ENCODE results near the gene GPR148. TPM values are rescaled to one million over a fixed set of nuclear protein-coding genes. Genes with fewer than 3 reads are reported as not detected.

Gene GPR148
- total RNA-seq, 3 donors from 2014 or later = not detected

GRCh38 chr2:130744287-130745117 lies 15.6 kb downstream of the GPR148 start:
- Histone ChIP-seq H3K4me3 (no peak overlapping the region), H3K9me3 (no peaks in the 10 kb centered on the region), H3K4me1 (ENCODE audit: low read depth) (no peaks in the 10 kb centered on the region), H3K36me3 (ENCODE audit: low read depth) (no peaks in the 10 kb centered on the region)
- ATAC-seq (peak; percentile 97), DNase-seq (peak in 2 of 3 donors; percentile 66)
- TF ChIP-seq CTCF (IDR thresholded peaks at IDR 0.05) = no peak
- intact Hi-C loops (cut with DNase I, micrococcal nuclease) = no loop called here

- Histone ChIP-seq H3K36me3 (ENCODE audit: low read depth) (no peaks in the 10 kb centered on the region), H3K4me1 (ENCODE audit: low read depth) (no peaks in the 10 kb centered on the region), H3K9me3 (no peaks in the 10 kb centered on the region), H3K4me3 (no peak overlapping the region)
- ATAC-seq (no peak), DNase-seq (no peak)
- intact Hi-C loops (cut with DNase I, micrococcal nuclease) = no loop called here
- TF ChIP-seq CTCF (IDR thresholded peaks at IDR 0.05) = no peak
Observed at GRCh38 chr2:130749078-130749477, 20.2 kb downstream of the GPR148 start.

GRCh38 chr2:130749641-130750040 lies 20.8 kb downstream of the GPR148 start:
- intact Hi-C loops (cut with DNase I, micrococcal nuclease) = no loop called here
- Histone ChIP-seq H3K4me3 (no peak overlapping the region), H3K9me3 (no peaks in the 10 kb centered on the region), H3K36me3 (ENCODE audit: low read depth) (no peaks in the 10 kb centered on the region), H3K4me1 (ENCODE audit: low read depth) (no peaks in the 10 kb centered on the region)
- DNase-seq = no peak
- no peak for TF ChIP-seq CTCF (IDR thresholded peaks at IDR 0.05)
- no peak for ATAC-seq

- no peak for TF ChIP-seq CTCF (IDR thresholded peaks at IDR 0.05)
- no peaks in the 10 kb centered on the region for H3K9me3 ChIP-seq
- no peaks in the 10 kb centered on the region for H3K36me3 ChIP-seq (ENCODE audit: low read depth)
- intact Hi-C loops (cut with DNase I, micrococcal nuclease) = no loop called here
- H3K4me1 ChIP-seq (ENCODE audit: low read depth) = peaks cover 3% of the 10 kb centered on the region
- ATAC-seq (no peak), DNase-seq (no peak)
- no peak overlapping the region for H3K4me3 ChIP-seq
Observed at GRCh38 chr2:130754811-130755210, 25.9 kb downstream of the GPR148 start.

GRCh38 chr2:130755256-130756052 lies 26.6 kb downstream of the GPR148 start, which contains the start of gene AMER3:
AMER3 (plus strand) TSS chr2:130755540; CDS start chr2:130762073, 6,533 bp downstream.
- Histone ChIP-seq H3K4me1 (ENCODE audit: low read depth) (peaks cover 3% of the 10 kb centered on the region), H3K36me3 (ENCODE audit: low read depth) (no peaks in the 10 kb centered on the region), H3K9me3 (no peaks in the 10 kb centered on the region), H3K4me3 (no peak within 1 kb of the TSS)
- TF ChIP-seq CTCF (IDR thresholded peaks at IDR 0.05) = no peak
- intact Hi-C loops (cut with DNase I, micrococcal nuclease) = no loop called here
- peak; percentile 38 for ATAC-seq
- peak in 1 of 3 donors; percentile 6 for DNase-seq
